Activated naive CD4-positive, alpha-beta T cell treated with anti-CD3 and anti-CD28 coated beads, Interleukin-2, amount 50 U/mL, for 16 hours (primary cell): Measurements from ENCODE around the gene GTPBP6.
"Not testable (repeated sequence)": the region's sequence is repeated elsewhere in the genome, so short reads cannot be mapped to it uniquely, and the experiment has no call there.

Experiments used
- DNase-seq: peaks from one replicate; pipeline ENCODE4 v3.0.0-alpha.2; 2020

GTPBP6 gene

DNA sequence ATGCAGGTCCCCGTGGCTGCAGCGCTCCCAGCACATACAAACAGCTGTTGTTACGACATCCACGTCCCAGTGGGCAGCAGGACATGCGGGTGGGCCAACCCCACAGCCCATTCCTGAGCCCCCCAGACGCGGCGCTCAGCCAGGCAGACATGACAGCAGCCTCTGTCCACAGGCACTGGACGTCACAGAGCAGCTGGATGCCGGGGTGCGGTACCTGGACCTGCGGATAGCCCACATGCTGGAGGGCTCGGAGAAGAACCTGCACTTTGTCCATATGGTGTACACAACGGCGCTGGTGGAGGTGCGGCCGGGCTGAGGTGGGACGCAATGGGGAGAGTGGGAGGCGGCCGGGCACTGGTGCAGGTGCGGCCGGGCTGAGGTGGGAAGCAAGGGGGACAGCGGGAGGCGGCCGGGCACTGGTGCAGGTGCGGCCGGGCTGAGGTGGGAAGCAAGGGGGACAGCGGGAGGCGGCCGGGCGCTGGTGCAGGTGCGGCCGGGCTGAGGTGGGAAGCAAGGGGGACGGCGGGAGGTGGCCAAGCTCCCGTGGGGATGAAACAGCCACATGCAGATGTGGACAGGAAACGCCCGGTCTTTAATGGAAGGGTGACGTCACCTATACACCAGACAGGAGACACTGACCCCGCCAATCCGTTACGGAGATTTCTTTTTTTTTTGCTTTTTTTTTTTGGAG is 28.0 kb downstream of the GTPBP6 start:
- DNase-seq, result no peak

DNA sequence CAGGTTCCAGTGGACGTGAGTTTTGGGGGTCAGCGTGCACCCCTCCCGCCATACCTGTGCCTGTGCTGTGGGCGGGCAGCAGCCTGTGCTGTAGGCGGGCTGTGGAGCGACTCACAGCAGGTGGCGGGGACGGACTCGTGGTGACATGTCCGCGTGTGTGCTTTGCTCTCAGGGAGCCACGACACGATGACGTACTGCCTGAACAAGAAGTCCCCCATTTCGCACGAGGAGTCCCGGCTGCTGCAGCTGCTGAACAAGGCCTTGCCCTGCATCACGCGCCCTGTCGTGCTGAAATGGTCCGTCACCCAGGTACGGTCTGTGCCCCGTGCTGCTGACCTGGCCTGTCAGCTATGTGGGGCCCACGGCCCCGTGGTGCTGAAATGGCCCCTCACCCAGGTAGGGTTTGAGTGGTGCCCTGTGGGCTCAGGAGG is 30.0 kb downstream of the GTPBP6 start:
- no peak for DNase-seq

DNA sequence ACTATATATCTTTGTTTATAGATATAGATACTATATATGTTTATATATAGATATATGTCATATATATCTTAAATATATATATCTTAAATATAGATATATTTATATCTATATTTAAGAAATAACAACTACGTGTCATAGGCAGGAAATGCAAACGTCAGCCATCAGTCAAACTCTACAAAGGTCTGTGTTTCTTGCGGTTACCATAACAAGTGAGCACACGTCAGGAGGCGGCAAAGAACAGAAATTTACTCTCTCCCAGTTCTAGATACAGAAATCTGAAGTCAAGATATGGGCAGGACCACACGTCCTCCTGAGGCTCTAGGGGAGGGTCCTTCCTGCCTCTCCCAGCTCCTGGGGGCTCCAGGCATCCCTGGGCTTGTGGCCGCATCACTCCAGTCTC is 30.9 kb downstream of the GTPBP6 start:
- no peak for DNase-seq

DNA sequence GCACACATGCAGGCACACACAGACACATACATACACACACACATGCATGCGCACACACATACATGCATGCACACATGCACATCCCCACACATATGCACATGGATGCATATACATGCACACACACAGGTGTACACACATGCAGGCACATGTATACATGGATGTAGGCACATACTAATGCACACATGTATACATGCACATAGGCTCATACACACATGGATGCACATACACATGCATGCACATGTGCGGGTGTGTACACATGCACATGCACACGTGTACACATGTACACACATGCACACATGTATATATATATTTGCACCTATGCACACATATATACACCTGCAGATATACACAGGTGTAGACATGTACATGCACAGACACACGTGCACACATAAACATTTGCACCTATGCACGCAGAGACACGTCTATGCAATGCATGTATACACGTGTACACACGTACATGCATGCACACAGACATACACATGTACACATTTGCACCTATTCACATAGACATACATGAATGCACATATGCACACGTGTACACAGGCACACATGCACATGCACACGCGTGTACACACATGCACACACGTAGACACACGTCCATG is 33.4 kb downstream of the GTPBP6 start:
- no peak for DNase-seq

DNA sequence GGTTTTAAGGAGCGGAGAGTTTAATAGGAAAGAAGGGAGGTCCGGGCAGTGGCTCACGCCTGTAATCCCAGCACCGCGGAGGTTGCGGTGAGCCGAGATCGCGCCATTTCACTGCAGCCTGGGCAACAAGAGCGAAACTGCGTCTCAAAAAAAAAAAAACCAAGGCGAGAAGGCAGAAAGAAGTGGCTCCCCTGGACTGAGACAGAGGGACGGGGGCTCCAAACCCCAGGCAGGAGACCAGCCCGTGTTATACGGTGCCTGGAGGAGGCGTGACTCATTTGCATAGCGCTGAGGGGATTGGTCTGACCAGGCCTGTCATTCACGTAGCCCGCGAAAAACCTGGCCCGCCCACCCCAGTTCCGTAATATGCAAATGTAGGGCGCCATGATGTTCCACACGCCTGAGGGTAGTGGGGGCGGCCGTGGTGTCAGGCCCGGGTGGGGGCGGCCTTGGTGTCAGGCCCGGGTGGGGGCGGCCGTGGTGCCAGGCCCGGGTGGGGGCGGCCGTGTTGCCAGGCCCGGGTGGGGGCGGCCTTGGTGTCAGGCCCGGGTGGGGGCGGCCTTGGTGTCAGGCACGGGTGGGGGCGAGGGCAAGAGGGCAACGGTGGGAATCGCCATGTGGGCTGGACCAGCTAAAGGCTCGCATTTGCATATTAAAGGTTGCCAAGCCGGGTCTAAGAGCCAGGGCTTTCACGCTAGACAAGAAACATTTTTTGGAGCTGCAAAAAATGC is 35.3 kb downstream of the GTPBP6 start:
- peak; percentile 92 for DNase-seq

DNA sequence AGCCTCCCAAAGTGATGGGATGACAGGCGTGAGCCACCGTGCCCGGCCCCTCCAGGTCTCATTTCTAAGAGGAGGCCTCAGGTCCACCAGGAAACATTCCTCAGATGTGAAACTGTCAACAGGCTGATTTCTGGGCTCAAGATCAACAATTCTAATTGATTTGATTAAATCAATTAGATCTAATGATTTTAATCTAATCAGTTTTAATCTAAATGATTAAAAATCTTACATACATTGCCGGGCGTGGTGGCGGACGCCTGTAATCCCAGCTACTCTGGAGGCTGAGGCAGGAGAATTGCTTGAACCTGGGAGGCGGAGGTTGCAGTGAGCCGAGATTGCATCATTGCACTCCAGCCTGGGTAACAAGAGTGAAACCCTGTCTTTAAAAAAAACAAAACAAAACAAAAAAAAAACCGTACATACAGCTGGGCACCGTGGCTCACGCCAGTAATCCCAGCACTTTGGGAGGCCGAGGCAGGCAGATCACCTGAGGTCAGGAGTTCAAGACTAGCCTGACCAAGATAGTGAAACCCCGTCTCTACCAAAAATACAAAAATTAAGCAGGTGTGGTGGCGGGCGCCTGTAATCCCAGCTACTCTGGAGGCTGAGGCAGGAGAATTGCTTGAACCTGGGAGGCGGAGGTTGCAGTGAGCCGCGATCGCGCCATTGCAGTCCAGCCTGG is 36.5 kb downstream of the GTPBP6 start:
- DNase-seq, result peak; percentile 3

DNA sequence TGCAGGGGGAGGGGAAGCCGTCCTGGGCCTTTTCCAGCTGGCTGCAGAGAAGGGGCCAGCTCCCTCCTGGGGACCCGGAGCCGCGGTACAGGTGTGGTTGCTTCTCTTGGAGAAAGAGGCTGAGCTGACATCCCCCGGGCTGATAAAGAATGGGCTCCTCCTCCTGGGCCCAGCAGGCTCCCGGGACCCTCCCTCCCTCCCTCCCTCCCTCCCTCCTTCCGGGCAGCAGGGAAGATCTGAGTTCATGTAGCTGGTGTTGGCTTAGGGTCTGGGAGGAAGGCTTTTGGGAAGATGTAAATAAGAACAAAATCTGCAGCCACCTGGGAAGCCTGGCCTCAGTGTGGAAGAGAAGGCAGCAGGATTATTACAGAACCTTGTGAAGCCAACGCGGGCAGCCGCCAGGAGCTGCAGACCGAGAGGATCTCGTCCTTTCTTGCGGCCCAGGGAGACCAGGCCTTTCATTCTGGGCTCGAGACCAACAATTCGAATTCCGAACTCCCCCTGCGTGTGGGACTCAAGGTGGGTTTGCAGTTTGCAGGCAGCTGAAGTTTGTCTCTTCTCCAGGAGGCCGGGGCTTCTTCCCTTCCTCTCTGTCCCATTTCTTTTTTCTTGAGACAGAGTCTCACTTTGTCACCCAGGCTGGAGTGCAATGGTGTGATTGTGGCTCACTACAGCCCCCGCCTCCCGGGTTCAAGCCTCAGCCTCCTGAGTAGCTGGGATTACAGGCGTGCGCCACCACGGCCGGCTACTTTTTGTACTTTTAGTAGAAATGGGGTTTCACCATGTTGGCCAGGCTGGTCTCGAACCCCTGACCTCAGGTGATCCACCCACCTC is 37.2 kb downstream of the GTPBP6 start, which contains the start of gene PLCXD1:
TSS of gene PLCXD1 (plus strand) at position 216 of the 834 bp plus-strand sequence. CDS start 2,807 bp downstream, outside the sequence.
- DNase-seq, result peak; percentile 2

DNA sequence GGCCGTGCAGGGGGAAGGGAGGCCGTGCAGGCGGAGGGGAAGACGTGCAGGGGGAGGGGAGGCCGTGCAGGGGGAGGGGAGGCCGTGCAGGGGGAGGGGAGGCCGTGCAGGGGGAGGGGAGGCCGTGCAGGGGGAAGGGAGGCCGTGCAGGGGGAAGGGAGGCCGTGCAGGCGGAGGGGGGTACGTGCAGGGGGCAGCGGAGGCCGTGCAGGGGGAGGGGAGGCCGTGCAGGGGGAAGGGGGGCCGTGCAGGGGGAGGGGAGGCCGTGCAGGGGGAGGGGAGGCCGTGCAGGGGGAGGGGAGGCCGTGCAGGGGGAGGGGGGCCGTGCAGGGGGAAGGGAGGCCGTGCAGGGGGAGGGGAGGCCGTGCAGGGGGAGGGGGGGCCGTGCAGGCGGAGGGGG is 37.9 kb downstream of the GTPBP6 start:
- DNase-seq, result not testable (repeated sequence)

DNA sequence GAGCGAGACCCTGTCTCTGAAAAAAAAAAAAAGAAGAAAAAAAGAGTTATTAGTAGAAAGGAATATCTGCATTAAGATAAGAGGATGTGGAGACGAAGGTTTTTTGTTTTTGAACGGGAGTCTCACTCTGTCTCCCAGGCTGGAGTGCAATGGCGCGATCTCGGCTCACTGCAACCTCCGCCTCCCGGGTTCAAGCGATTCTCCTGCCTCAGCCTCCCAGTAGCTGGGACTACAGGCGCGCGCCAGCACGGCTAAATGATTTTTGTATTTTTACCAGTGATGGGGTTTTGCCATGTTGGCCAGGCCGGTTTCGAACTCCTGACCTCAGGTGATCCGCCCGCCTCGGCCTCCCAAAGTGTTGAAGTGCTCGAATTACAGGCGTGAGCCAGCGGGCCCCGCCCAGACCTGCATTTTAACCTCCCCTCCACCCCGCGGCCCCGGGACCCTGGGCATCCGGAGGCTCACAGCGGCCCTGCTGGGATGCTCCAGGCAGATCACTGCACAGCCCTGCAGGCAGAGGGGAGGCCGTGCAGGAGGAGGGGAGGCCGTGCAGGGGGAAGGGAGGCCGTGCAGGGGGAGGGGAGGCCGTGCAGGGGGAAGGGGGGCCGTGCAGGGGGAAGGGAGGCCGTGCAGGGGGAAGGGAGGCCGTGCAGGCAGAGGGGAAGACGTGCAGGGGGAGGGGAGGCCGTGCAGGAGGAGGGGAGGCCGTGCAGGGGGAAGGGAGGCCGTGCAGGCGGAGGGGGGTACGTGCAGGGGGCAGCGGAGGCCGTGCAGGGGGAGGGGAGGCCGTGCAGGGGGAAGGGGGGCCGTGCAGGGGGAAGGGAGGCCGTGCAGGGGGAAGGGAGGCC is 38.6 kb downstream of the GTPBP6 start:
- not testable (repeated sequence) for DNase-seq

DNA sequence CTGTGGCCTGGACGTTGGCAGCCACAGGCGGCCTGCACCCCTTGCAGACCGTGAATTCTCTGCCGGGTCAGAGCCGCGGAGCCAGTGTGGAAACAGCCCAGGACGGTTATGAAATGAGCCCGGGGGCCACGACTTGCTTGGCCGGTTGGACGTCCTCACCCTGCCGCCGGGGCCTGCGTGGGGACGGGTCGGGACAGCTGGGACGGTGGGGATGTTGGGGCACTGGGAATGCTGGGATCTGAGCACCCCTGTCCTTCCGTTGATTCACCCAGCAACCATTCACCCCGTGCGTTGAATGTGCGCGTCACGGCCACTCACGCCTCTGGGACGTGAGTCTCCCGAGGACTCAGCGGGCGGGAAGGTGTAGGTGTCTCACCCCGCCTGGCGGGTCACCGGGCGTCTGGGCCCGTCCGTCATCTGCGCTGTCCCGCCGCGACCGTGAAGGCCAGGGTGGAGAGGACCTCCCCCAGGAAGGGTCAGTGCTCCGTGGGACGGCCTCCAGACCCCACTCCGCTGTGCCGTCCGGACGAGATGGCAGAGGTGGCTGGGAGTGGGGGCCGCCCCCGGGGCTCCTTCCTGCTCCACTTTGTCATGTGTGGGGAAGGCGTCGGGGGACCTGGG is 41.9 kb downstream of the GTPBP6 start:
- DNase-seq, result no peak

DNA sequence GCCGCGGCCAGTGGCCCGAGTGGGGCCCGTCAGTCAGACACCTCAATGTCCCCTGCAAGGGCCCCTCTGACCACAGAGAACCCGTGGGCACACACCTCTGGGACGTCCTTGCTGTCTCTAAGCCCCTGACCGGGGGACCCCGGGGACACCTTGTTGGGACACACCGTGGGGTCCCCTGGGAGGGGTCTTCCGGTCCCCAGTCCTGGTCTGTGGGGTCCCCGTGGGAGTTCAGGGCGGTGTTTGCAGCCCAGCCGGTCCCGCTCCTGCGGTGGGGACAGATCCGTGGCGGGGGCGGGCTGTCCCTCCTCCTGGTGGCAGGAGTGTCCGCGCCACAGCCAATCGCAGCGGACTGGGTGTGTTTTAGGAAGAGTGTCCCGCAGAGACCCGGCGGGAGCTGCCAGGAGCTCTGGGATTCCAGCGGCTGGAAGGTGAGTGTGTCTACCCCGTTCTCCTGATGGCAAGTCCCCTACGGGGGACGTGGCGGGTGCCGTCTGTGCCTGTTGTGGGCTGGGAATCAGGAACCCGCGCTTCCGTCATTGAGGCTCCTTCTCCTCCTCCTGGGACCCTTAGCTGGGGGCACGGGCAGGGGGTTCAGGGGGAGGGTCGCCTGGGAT is 42.5 kb downstream of the GTPBP6 start:
- peak; percentile 43 for DNase-seq

DNA sequence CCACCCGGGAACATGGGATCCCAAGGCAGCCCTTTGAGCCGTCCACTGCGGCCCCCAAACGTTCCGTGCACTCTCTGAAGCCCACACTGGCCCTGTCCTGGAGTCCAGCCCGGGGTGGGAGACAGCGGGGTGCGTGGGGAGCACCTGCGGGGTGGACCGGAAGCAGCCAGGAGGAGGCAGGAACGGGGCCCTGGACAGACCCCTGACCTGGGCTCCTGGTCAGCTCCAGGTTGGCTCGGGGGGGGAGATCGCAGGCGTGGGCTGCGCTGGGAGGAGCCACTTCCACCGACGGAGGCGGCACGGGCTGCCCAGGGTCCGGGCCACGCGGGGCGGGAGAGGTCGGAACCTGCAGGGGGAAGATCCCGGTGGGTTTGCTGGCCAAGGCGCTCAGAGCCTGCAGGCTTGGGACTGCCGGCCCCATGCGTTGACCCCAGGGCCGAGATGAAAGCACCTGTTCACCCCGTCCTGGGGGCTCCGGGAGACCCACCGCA is 43.1 kb downstream of the GTPBP6 start:
- DNase-seq, result no peak

DNA sequence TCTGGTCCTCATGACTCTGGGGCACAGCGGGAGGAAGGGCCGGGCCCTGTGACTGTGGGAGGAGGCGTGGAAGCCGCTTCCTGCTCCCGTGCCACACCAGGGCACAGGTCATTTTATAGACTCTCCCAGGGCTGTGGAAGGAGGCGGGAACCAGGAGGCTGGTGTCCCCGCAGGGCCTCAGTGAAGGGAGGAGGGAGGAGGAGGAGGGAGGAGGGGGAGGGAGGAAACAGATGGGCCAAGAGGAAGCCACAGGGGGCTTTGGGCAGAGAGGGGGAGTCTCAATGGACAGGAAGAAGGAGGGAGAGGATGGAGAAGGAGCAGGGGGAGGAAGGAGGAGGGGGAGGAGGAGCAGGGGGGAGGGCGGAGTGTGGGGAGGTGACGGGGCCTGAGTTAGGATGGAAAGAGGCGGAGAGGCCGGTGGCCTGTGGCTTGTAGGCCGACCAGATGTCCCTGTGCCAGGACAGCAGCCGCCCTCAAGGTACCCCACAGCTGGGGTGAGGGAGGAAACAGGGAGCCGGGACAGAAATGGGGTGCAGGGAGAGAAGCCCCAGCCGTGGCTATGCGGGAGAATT is 43.6 kb downstream of the GTPBP6 start:
- DNase-seq, result no peak

DNA sequence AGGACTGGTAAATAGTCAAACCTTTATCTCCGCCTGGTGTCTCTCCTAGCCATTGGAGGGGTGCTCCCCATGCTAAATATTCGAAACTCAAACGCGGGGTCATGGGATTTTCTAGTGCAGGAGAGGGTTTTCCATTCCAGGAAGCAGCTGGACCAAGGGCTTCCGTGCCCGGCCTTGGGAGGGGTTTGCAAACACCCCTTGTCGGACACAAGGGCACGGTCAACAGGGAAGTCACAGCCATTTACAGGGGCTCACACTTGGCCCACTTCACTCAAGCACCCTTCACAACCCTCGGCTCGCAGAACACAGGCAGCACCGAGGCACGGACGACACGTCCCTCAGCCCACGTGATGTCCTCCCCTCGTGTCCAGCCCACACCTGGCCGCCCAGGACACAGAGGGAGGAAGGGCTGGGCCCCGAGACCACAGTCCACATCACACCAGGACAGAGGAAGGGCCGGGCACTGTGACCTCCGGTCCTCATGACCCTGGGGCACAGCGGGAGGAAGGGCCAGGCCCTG is 47.7 kb downstream of the GTPBP6 start:
- DNase-seq, result peak; percentile 3

DNA sequence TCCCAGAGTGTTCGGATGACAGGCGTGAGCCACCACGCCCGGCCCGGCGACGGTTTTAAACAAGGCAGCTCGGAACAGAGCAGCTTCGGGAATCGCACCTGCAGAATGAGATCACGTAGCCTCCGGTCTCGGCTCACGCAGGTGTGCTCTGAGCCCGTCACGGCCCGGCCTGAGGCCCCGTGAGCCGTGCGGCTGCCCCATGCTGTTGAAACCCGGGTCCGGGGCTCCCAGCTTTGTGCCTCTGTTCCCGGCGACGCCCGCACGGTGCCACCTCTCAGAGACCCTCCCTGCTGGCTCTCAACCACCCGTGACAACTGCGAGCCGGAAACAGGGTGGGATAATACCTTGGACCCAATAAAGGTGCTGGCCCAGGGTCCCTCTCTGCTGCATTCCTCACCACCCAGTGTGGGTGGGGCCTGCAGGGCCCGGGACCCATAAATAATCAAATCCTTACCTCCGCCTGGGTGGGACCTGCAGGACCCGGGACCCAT is 50.8 kb downstream of the GTPBP6 start:
- no peak for DNase-seq

DNA sequence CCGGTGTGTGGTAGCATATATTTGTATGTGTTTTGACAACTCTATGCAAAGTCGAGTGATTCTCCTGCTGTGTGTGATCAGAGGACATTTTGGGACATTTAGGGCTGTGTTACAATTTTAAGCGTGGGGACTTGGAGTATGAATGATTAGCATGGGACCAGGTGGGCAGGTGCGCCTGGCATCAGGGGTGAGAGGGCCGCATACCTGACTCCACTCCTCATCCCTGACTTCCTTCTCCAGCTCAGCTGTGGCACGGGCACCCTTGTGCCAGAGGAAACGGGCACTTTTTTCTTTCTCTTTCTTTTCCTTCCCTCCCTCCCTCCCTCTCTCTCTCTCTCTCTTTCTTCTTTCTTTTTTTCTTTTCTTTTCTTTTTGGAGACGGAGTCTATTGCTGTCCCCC is 53.1 kb downstream of the GTPBP6 start:
- DNase-seq, result no peak

DNA sequence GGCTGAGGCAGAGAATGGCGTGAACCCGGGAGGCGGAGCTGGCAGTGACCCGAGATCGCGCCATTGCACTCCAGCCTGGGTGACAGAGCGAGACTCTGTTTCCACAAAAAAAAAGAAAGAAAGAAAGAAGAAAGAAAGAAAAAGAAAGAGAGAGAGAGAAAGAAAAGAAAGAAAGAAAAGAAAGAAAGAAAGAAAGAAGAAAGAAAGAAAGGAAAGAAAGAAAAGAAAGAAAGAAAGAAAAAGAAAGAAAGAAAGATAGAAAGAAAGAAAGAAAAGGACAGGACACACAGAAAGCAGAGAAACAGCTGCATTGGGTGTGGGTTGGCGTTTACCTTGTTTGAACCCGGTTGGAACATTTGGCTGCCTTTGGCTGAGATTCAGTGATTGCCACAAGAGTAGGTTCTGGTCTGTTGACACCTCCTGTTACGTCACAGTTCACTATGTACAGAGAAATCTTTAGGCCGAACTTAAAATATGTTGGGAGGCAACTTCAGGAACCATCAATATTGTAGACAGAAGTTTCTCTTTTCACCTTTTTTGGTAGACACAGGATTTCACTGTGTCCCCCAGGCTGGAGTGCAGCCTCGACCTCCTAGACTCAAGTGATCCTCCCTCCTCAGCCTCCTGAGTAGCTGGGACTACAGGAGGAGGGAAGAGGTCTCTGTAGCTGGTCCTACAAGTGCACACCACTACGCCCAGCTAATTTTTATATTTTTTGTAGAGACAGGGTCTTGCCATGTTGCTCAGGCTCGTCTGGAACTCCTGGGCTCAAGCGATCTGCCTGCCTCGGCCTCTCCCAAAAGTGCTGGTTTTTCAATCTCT is 53.8 kb downstream of the GTPBP6 start:
- no peak for DNase-seq

DNA sequence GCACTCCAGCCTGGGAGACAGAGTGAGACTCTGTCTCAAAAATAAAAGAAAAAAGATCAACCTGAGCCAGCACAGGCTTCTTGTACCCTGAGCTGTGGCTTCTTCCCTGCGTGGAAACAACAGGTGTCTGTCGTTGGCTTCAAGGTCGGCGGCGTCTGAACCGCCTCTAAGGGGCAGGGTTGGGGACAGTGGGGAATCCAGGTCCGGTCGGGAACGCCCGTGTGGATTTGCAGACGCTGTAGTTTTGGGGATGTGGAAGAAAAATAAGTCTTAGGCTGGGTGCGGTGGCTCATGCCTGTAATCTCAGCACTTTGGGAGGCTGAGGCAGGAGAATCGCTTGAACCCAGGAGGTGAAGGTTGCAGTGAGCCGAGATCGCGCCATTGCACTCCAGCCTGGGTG is 54.6 kb downstream of the GTPBP6 start:
- not testable (repeated sequence) for DNase-seq
